Activated CD8-positive, alpha-beta memory T cell treated with anti-CD3 and anti-CD28 coated beads for 48 hours (primary cell): ENCODE data around the gene NSDHL.

Experiments used
- DNase-seq, 3 experiments: peaks; one replicate each; pipeline ENCODE4 v3.0.0-alpha.2; 2020; ENCODE audit warnings: low read depth in 2 of 3, low spot score in 2 of 3

Gene NSDHL

DNA sequence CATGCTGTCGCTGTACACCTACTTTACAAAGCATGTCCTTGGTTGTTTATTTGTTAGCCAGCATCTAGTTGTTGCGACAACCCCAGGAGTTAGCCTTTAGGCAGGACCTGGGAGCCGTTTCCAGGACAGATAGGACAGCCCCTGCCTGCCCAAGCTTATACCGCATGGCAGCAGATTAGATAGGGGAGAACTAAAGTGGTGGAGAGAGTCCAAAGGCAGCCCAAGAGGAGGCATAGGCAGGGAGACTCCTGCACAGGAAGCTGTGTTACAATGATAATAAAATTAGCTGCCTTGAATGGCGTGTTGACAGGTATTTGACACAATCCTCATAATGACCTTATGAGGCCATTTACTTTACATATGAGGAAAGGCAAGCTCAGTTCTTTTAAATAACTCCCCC lies 13.0 kb downstream of the NSDHL start:
- no peak for DNase-seq

DNA sequence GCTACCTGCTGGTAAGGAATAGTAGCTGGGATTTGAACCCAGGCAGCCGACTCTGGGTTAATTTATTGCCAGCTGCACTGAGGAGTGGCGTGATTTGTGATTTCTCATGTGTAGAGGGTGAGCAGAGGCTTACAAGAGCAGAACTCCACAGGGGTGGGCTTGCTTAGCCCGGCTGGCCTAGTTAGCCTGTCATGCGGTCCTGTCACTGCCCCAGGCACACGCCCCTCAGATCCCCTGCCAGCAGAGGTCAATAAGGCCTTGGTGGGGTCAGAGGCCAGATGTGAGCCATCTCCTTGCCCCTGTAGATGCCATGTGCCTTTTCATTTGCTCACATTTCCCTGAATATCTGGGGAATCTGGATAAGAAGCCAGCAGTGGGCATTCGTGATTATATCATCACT lies 13.4 kb downstream of the NSDHL start:
- DNase-seq = no peak

DNA sequence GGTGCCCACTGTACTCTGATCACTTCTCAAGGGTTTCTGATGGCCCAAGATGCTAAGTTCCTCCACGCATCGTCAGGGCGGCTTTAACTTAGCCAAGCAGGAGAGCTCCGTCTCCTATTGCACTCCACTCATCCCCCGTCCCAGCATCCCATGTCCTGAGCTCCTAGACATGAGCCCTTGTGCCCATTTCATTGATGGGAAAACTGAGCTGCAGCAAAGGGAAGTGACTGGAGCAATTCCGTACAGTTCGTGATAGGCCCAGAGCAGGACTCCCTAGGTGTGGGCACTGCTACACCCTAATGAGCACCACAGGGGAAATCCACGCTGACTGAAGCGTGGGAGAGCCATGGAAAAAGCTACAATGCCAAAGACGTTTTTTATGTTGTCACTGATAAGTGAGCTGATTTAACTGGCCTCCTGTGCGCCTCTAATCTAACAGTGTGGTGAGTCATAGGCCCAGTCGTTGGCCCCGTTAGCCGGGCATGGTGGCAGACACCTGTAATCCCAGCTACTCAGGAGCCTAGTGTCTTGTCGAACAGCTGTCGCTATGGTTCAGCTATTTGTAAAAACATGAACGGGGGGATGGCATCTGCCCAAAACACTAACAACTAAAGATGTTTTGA lies 14.9 kb downstream of the NSDHL start:
- no peak for DNase-seq

DNA sequence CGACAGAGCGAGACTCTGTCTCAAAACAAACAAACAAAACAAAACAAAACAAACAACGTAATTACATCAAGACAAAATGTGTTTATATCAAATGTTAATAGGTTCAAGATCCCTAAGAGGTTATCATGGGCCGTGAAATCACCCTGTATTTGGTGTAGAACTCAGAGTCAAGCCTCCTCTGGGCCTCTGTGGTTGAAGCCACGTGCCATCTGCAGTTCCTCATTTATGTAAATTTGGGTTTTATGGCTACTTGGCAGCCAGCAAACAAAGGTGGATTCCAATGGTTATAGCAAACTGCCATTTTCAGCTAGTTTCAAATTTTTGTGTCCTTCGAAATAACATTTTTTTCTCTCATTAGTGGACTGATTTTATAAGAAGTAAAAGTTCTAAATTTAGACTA lies 16.4 kb downstream of the NSDHL start:
- no peak for DNase-seq

DNA sequence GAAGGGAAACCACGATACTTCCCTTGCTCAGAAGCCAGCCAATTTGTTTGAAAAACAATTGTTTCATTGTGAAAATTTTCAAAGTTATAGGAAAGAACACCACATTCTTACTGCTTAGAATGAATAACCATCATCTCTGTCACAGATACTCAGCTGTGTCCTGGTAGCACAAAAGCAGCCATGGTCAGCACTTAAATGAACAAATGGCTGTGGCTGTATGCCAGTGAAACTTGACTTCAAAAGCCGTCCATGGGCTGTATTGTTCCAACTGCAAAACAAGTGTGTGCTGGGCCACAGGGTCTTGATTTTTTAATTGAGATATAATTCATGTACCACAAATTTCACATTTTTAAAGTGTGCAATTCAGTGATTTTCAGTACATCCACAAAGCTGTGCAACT lies 19.6 kb downstream of the NSDHL start:
- DNase-seq = no peak

DNA sequence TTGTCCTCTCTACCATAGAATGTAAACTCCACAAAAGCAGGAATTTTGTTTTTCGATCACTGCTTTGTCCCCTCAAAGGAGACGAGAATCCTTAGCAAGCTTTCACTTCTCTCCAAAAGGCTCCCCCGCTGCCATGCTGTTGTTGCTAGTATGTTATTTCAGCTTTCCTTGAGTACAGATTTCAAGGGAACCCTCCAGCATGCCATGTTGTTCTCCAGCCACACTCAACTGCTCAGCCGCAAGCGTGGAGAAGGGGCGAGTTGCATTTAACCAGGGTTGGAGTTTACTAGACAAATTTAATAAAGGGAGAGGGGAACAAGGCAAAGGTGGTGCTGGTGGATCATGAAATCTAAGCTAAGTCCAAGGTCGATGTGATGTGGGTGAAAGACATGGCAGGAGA lies 23.1 kb downstream of the NSDHL start:
- DNase-seq = no peak

DNA sequence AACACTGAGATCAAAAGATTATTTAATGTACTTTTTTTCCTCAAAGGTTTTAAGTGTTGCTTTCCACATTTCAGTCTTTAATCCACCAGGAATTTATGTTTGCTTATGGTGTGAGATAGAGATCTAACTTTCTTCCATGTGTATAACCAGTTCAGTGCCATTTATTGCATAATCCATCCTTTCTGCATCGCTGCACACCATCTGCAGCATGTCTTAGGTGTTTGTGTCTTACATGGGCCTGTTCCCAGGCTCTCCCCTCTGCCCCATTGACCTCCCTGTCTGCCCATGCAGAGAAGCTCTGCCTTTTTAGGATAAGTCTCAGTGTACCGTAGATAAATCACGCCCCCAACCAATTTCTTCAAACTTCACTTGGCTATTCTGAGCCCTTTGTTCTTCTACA lies 30.3 kb downstream of the NSDHL start:
- no peak for DNase-seq

DNA sequence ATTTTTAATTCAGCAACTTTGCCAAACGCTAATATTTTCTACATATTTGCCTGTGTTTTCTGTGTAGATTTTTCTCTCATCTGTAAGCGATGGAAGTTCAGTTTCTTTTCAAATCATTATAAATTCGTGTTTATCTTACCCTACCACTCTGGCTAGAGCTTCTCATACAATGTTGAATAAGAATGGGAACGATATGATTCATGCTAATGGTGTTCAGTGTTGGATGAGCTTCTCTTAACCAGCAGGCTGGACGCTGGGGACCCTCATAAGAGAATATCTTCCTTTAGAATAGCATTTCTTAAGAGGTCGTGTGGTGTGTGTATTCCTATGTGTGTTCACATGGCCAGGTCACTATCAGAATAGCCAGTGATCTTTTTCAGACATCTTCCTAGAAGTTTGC lies 31.0 kb downstream of the NSDHL start:
- no peak for DNase-seq

DNA sequence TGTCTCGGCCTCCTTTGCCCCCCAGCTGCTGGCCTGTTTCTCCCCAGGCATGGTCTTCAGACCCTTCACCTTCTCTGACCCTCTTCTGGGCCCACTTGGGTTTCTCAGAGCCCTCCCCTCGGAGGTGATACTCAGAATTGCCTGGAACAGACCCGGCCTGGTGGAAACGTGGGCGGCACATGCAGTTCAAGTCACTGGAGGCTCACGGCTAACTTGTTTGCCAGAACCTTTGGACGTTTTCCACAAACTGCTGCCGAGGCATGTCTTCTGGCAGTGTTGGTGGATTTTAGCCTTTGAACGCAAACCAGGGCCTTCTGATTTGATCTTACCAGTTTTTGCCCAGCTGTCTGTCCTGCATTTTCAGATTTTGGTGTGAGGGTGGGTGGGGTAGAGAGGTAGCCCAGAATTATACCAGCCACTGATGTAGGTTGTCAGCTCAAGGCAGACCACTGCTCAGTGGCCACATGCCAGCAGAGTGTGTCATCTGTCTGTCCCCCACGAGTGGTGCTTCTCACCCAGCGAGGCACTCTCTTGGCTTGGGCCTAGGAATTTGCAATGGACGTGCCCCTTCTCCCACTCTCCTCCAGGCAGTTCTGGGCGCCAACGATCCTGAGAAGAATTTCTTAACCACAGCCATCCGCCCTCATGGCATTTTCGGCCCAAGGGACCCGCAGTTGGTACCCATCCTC lies 34.5 kb downstream of the NSDHL start:
- no peak for DNase-seq

DNA sequence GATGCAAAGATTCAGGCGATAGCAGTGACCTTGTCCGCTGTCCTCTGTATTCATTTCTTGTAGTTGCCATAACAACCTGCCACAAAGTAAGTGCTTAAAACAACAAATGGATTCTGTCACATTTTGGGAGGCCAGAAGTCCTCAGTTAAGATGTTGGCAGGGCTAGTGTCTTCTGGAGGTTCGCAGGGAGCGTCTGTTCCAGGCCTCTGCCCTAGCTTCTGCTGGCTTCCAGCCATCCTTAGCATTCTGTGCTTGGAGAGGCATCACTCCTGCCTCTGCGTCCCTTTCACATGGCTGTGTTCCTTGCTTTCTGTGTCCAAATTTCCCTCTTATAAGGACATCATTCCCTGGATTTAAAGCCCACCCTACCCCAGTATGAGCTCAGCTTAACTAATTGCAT lies 35.5 kb downstream of the NSDHL start:
- DNase-seq = no peak

DNA sequence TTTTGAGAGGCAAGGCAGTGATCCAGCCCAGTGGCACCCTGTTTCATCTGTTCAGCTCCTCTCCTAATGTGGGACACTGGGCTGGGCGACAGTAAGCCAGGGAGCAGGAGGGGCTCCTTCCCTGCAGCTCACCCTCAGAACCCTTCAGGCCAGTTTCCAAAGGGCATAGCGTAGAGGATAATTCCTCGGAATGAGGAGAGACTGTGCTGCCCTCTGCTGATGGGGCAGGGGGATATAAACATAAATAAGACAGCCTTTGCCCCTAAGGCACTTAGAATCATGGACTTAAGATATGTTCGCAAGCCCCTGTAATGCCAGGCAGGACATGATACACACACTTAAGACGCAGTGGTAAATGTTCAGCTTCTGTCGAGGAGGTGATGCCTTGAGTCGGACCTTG lies 39.1 kb downstream of the NSDHL start:
- no peak for DNase-seq

DNA sequence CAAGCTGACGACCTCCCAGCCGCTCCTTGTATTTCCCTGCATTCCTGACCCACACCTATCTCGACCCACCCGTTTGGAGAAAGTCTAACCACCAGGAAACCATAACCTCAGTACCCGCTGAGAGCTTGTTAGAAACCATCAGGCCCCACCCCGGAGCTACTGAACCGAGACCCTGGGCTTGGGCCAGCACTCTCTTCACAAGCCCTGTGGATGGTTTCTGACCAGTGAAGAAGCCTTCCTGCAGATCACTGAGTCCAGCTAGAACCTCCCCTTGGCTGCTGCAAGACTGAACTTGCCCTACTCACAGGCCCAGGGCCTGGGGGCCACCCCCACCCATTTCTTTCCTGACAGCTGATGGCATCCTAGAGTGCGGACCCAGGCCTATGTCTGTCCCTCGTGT lies 40.4 kb downstream of the NSDHL start:
- no peak for DNase-seq

DNA sequence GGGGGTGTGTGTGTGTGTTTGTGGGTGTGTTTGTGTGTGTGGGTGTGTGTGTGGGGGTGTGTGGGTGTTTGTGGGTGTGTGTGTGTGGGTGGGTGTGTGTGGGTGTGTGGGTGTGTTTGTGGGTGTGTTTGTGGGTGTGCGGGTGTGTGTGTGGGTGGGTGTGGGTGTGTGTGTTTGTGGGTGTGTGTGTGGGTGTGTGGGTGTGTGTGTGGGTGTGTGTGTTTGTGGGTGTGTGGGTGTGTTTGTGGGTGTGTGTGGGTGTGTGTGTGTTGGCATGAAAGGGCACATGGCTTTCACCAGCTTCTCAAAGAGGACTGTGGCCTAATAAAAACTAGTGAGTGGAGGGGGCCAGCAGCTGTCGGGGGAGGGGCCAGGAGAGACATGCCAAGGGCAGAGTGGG lies 41.7 kb downstream of the NSDHL start:
- DNase-seq = no peak

DNA sequence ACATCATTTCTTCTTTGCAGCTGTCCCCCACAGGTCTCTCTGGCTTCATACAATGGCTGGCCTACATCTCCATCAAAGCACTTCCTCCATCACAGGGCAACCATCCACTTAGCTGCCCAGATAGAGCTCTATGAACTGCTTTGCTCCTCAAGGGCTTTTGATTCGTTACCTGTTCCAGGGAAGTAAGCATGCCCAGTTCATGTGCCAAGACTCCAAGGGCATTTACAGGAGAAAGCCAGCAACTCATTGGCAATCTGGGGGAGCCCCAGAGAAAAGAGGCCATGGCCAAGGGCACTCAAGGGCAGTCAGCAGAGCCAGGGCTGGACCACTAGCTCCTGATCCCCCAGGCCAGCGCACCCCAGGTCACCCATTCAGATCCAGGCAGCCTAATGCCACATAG lies 42.5 kb downstream of the NSDHL start:
- no peak for DNase-seq

DNA sequence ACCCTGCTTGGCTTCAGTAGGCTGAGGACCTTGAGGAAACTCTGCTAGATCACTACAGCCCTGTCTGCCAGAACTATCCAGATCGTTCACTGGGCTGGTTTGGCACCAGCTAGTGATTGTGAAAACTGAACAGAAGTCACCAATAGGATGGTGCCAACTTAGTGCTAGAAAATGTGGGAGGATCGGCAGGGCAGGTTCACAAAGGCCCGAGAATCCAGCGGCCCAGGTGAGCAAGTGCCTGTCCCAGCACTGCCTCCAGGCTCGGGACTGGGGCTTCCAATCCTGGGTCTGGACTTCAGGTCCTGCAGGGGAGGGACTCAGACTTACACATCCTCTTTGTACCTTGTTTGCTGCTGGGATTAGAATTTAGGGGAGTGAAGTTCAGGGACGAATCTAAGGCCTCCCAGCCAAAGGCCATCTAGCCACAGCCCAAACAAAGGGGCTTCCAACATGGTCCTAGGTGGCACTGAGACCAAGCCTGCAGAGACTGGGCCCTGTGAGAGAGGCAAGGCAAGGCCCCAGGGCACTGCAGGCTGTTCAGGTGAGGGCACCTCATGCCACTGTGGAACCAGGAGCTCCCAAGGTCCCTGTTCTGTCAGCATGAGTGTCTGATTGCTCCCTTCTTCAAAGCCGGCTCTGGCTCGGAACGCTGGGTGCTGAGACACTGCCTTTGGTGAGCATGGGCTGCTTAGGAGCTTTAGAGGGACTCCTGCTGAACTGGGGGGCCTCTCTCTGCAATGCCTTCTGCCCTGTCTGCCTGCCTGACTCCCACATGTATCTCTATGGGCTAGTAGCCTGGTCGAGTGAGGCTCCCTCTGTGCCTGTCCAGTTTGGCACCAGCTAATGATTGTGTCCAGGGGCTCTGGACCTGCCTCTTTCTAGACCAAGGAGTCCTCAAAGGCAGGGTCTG lies 46.3 kb downstream of the NSDHL start:
- no peak for DNase-seq

DNA sequence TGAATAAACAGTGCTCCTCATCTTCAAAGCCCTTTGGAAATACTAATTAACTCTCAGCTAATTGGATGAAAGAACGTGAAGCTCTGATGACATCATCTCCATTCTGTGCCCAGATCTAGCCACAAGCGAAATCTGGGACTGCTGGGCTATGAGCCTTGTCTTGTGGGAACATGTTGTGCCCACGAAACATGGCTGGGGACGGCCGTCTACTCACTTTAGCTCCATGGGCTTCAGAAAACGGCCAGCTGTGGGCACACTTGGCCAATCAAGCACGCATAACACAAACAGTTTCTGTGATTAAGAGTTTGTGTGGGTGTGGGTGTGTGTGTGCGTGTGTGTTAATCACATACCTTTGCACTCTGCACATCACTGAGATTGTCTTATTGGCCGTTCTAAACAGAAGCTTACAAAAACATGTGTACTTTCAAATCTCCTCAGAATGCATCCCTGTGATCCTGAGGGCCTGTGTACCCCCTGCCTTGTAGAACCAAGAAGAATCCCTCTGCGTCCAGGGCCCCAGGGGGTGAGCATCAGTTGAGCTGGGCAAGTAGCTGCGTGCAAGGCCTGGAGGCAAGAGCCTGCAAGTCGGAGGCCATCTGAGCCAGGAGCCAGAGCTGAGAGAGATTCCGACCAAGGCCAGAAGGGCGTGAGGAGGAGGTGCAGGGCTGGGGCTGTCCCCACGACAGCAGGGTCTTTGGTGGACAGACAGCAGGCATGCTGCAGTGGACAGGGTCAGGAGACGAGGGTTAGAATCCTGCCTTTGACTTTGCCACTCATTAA lies 48.3 kb downstream of the NSDHL start:
- no peak for DNase-seq

DNA sequence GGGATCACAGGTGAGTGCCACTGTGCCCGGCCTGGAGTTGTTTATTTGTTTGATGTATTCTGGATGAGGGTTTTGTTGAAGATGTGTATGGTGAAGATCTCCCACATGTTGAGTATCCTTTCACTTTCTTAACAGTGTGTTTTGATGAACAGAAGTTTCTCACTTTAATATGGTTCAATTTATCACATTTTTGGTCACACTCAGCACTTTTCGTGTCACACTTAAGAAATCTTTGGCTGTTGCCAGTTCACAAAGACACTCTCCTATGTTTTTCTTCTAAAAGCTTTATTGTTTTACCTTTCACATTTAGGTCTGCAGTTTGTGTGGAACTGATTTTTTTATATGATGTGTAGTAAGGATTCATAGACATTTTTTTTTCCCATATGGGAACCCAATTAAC lies 50.4 kb downstream of the NSDHL start:
- DNase-seq = no peak

DNA sequence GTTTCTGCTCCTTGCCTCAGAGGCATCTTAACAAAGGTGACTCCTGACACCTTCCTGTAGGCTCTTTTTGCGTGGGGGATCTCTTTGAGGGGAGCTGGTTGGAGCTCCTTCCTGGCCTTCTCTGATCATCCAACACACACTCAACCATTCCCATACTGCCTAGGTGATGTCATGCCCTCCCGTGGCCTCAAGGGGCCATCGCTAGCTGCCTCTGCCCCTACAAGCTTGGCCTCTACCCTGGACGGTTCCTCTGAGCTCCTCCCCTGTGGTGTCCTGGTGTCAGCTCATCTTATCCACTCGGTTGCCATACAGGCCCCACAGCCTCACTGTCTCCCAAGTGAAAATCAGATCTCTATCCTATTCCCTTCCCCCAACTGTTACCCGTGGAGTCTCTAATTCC lies 53.3 kb downstream of the NSDHL start:
- DNase-seq = no peak

DNA sequence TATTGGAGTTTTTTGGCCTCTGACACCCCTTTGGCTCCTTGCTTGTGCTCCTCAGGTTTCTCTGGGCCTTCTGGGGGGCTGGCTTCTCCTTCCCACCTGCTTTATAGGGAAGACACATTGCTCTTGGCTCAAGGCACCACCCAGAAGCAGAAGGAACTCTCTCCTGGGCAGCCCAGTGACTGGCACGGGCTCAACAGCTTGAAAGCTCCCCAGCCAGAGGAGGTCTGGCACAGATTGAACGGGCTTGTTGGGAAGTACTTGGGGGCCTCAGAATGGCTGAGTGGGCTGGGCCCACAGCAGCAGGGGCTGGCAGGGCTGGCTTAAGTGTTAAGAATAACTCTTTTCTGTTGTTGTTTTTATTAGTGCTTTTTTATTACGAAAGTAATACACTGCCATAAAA lies 55.9 kb downstream of the NSDHL start:
- no peak for DNase-seq

DNA sequence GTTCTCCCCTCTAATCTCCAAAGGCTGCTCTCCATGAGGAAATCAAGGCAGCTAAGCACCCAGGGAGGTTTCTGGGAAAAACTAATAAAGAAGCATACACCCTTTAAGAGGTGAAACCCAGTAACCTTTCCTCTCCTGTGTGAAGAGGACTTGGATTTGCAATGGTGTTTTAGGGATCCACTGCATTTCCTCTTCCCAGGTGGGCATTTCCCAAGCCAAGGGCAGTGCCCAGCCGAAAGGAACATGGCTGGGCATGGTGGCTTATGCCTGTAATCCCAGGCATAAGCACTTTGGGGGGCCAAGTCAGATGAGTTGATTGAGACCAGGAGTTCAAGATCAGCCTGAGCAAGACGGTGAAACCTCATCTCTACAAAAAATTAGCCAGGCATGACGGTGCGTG lies 61.6 kb downstream of the NSDHL start:
- no peak for DNase-seq
